ENCODE results near the gene PRKCB. TPM values are rescaled to one million over a fixed set of nuclear protein-coding genes. Genes with fewer than 3 reads are reported as not detected.

PRKCB gene
- total and polyA plus RNA-seq, 2 donors (not counting 1 experiment from before 2014, with no cell fraction given) = 0.01 TPM; not detected in 1

DNA sequence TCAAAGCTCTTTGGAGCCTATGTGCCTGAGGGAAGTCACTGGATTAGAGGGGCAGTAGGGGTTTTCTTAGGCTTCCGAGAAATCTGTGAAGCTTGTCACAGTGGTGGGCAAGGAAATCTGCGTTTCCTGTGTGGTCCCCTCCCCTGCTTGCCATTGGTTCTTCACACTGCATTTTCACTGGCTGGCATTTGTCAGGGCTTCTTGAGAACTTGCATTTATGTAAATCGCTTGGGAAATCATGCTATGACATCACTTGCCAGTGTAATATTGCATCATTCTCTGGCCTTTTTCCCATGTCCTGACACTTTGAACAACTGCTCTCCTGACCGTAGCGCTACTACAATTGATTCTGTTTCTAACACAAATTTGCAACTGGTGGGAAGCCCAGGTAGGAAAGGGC is 422.2 kb downstream of the PRKCB start:
- H3K4me3 ChIP-seq (replicated peaks in 1 of 4; ENCODE audit: control extremely low read depth in 1 of 4, insufficient read depth in 1 of 4, low read depth in 3 of 4, low read length in 4 of 4) = no peak overlapping the region

DNA sequence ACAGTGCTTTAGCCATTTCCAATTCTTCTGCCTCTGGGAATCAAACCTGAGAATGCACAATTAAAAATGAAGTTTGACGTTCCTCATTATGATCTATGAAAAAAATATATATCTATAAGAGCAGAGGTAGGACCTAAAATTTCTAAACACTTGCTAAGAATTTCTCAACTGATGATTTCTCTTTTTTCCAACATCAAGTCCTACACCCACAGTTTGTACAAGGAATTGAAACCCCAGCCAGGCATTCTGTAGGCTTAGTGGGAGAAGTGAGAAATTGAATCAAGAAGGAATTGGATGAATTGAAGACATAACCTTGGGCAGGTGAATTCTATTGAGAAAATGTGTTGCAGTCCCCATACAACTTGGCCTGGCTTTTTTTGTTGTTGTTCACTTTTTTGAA is 423.0 kb downstream of the PRKCB start:
- Histone ChIP-seq H3K4me2 (ENCODE audit: extremely low read depth, insufficient read depth, low read length) (no peak overlapping the region), H3K27me3 (ENCODE audit: control insufficient read depth, insufficient read depth, low read length) (no peaks in the 10 kb centered on the region)
- no peak for DNase-seq (ENCODE audit: low read depth in 2 of 2)

More for the DNA sequence above, 422.2 kb downstream of the PRKCB start:
- H3K9ac ChIP-seq (ENCODE audit: insufficient read depth, low read length) = no peak overlapping the region
- no peaks in the 10 kb centered on the region for H3K27me3 ChIP-seq (ENCODE audit: control insufficient read depth, insufficient read depth, low read length)
- H4K20me1 ChIP-seq (ENCODE audit: control insufficient read depth, extremely low read depth, insufficient read depth, low read length) = no peaks in the 10 kb centered on the region
- DNase-seq (ENCODE audit: low read depth in 2 of 2) = peak in 1 of 2 donors; percentile 10
- H3K9me3 ChIP-seq (ENCODE audit: control insufficient read depth, insufficient read depth, low read depth, low read length) = no peaks in the 10 kb centered on the region
- no peak overlapping the region for H3K27ac ChIP-seq (ENCODE audit: insufficient read depth, low read length)
- H3K79me2 ChIP-seq (ENCODE audit: control insufficient read depth, insufficient read depth, low read length) = no peaks in the 10 kb centered on the region
- no peaks in the 10 kb centered on the region for H3K4me1 ChIP-seq (ENCODE audit: control insufficient read depth, extremely low read depth, insufficient read depth, low read length)
- H2AFZ ChIP-seq (ENCODE audit: low read length) = no peak overlapping the region
- H3K36me3 ChIP-seq (ENCODE audit: control insufficient read depth, insufficient read depth, low read length) = no peaks in the 10 kb centered on the region
- TF ChIP-seq EZH2 (IDR thresholded peaks at IDR 0.05; ENCODE audit: low read length, missing control alignments) = no peak
- TF ChIP-seq, protein P1, sequence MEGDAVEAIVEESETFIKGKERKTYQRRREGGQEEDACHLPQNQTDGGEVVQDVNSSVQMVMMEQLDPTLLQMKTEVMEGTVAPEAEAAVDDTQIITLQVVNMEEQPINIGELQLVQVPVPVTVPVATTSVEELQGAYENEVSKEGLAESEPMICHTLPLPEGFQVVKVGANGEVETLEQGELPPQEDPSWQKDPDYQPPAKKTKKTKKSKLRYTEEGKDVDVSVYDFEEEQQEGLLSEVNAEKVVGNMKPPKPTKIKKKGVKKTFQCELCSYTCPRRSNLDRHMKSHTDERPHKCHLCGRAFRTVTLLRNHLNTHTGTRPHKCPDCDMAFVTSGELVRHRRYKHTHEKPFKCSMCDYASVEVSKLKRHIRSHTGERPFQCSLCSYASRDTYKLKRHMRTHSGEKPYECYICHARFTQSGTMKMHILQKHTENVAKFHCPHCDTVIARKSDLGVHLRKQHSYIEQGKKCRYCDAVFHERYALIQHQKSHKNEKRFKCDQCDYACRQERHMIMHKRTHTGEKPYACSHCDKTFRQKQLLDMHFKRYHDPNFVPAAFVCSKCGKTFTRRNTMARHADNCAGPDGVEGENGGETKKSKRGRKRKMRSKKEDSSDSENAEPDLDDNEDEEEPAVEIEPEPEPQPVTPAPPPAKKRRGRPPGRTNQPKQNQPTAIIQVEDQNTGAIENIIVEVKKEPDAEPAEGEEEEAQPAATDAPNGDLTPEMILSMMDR (conservative IDR thresholded peaks at IDR 0.05 in 1 of 2, IDR thresholded peaks at IDR 0.05 in 1 of 2; ENCODE audit: low read depth in 1 of 2, low read length in 2 of 2) = no peak
- no peak overlapping the region for H3K4me2 ChIP-seq (ENCODE audit: extremely low read depth, insufficient read depth, low read length)

DNA sequence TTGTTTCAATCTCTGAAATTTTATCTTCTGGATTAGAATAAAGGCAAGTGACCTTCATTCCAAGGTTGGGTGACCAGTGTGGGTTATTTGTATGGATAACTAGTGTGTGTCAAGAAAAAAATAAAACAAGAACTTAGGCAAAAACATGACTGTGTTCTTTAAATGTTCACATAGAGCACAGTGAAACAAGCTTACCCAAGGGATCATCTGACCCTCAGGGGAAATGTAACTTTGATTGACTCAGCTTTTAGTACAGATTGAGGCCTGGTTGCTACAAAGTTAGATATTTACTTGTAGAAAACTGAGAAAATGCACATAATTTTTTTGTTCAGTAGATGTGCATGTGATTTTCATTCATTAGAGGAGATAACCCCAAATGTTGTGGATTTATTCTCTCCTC is 427.0 kb downstream of the PRKCB start:
- Histone ChIP-seq H3K9ac (ENCODE audit: insufficient read depth, low read length) (no peak overlapping the region), H4K20me1 (ENCODE audit: control insufficient read depth, extremely low read depth, insufficient read depth, low read length) (no peaks in the 10 kb centered on the region), H3K27ac (ENCODE audit: insufficient read depth, low read length) (no peak overlapping the region), H2AFZ (ENCODE audit: low read length) (no peak overlapping the region), H3K36me3 (ENCODE audit: control insufficient read depth, insufficient read depth, low read length) (no peaks in the 10 kb centered on the region), H3K9me3 (ENCODE audit: control insufficient read depth, insufficient read depth, low read depth, low read length) (no peaks in the 10 kb centered on the region), H3K4me1 (ENCODE audit: control insufficient read depth, extremely low read depth, insufficient read depth, low read length) (no peaks in the 10 kb centered on the region), H3K4me2 (ENCODE audit: extremely low read depth, insufficient read depth, low read length) (no peak overlapping the region), H3K27me3 (ENCODE audit: control insufficient read depth, insufficient read depth, low read length) (no peaks in the 10 kb centered on the region), H3K79me2 (ENCODE audit: control insufficient read depth, insufficient read depth, low read length) (no peaks in the 10 kb centered on the region), H3K4me3 (replicated peaks in 1 of 4; ENCODE audit: control extremely low read depth in 1 of 4, insufficient read depth in 1 of 4, low read depth in 3 of 4, low read length in 4 of 4) (no peak overlapping the region)
- DNase-seq (ENCODE audit: low read depth in 2 of 2) = no peak
- TF ChIP-seq, protein P1 (conservative IDR thresholded peaks at IDR 0.05 in 1 of 2, IDR thresholded peaks at IDR 0.05 in 1 of 2; ENCODE audit: low read depth in 1 of 2, low read length in 2 of 2) = no peak
- TF ChIP-seq EZH2 (IDR thresholded peaks at IDR 0.05; ENCODE audit: low read length, missing control alignments) = no peak

More for the DNA sequence above, 423.0 kb downstream of the PRKCB start:
- Histone ChIP-seq H3K36me3 (ENCODE audit: control insufficient read depth, insufficient read depth, low read length) (no peaks in the 10 kb centered on the region), H4K20me1 (ENCODE audit: control insufficient read depth, extremely low read depth, insufficient read depth, low read length) (no peaks in the 10 kb centered on the region), H3K4me3 (replicated peaks in 1 of 4; ENCODE audit: control extremely low read depth in 1 of 4, insufficient read depth in 1 of 4, low read depth in 3 of 4, low read length in 4 of 4) (no peak overlapping the region), H3K27ac (ENCODE audit: insufficient read depth, low read length) (no peak overlapping the region), H3K4me1 (ENCODE audit: control insufficient read depth, extremely low read depth, insufficient read depth, low read length) (no peaks in the 10 kb centered on the region), H3K9ac (ENCODE audit: insufficient read depth, low read length) (no peak overlapping the region), H3K79me2 (ENCODE audit: control insufficient read depth, insufficient read depth, low read length) (no peaks in the 10 kb centered on the region), H3K9me3 (ENCODE audit: control insufficient read depth, insufficient read depth, low read depth, low read length) (no peaks in the 10 kb centered on the region), H2AFZ (ENCODE audit: low read length) (no peak overlapping the region)
- TF ChIP-seq, protein P1 (conservative IDR thresholded peaks at IDR 0.05 in 1 of 2, IDR thresholded peaks at IDR 0.05 in 1 of 2; ENCODE audit: low read depth in 1 of 2, low read length in 2 of 2) = no peak
- TF ChIP-seq EZH2 (IDR thresholded peaks at IDR 0.05; ENCODE audit: low read length, missing control alignments) = no peak

Other genes with a start within 250 kb of the PRKCB start
- 76.3 and 98.4 TPM in 2 replicates for gene NDUFAB1, start 239.7 kb upstream of the PRKCB start, total RNA-seq
- 105 and 127 TPM in 2 replicates for gene NDUFAB1, start 239.7 kb upstream of the PRKCB start, polyA plus RNA-seq
- 8.1 and 9.2 TPM in 2 replicates for gene PALB2, start 194.7 kb upstream of the PRKCB start, total RNA-seq
- 7.7 and 7.9 TPM in 2 replicates for gene PALB2, start 194.7 kb upstream of the PRKCB start, polyA plus RNA-seq
- 28.8 and 39.6 TPM in 2 replicates for gene DCTN5, start 194.5 kb upstream of the PRKCB start, total RNA-seq
- gene DCTN5, start 194.5 kb upstream of the PRKCB start, polyA plus RNA-seq = 96.7 and 118 TPM in 2 replicates
- gene PLK1, start 157.1 kb upstream of the PRKCB start, total RNA-seq = 0.77 and 6.3 TPM in 2 replicates
- gene PLK1, start 157.1 kb upstream of the PRKCB start, polyA plus RNA-seq = 16.2 and 84.4 TPM in 2 replicates
- under 0.01 and 0.83 TPM in 2 replicates for gene ERN2, start 122.8 kb upstream of the PRKCB start, total RNA-seq
- 0.07 TPM in 1 of 2 replicates, not detected in the other for gene ERN2, start 122.8 kb upstream of the PRKCB start, polyA plus RNA-seq
- not detected in 2 replicates for gene CHP2, start 81.0 kb upstream of the PRKCB start, total RNA-seq
- not detected in 2 replicates for gene CHP2, start 81.0 kb upstream of the PRKCB start, polyA plus RNA-seq